ENCODE measurements around the gene NEB.
"Not testable (repeated sequence)": the region's sequence is repeated elsewhere in the genome, so short reads cannot be mapped to it uniquely, and the experiment has no call there.

The NEB gene

DNA sequence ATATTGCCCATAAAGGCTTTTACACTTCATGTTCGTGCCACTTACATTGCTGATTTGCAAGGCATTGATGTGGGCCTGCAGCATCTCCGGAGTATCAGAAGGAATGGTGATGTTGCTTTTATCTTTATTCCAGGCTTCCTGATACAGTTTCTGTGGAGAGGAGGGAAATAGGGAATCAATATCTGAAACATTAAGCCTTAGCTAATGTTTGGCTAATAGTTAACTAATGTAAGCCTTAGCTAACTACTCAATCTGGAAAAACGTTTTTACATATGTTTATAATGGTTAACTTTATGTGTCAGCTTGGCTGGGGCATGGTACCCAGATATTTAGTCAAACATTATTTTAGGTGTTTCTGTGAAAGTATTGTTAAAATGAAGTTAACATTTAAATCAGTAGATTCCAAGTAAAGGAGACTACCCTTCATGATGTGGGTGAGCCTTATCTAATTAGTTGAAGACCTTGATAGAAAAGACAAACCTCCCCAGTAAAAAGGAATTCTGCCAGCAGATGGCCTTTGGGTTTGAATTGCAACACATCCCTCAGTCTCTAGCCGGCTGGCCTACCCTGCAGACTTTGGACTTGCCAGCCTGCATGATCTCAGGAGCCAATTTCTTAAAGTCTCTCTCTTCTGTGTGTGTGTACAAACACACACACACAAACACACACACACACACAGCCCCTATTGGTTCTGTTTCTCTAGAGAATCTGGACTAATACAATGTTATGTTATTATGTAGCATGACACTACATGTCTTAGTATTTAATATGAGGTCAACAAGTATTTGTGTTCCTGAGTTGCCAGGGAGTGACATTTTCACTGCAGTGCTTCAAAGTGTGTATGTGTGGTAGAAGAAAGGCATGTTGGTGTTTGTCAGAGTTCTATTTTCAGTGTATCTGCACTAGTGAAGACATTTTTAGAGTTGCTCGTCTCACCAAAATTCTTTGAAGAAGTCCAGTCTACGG lies 126.5 kb downstream of the NEB start:
- DNase-seq = not testable (repeated sequence)

GRCh38 chr2:151603530-151603929 lies 130.7 kb downstream of the NEB start:
- DNase-seq = not testable (repeated sequence)

GRCh38 chr2:151602402-151602801 lies 131.9 kb downstream of the NEB start:
- not testable (repeated sequence) for DNase-seq

DNA sequence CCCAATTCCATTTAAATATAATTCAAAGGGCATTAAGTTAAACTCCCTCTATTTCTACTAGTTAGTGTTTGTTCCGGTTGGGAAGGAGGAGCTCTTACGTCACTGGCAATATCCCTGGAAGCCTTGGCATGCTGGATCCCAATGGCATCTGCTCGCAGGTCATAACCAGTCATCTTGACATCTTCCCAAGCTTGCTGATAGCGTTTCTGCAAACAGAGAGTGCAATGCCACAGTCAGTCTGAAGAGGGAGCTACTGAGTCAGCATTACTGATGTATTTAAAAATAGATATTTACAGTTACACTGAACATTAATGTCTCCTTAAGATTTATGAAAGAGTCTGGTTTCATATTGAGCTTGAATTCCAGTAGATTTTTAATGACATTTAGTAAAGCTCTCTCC lies 132.5 kb downstream of the NEB start:
- not testable (repeated sequence) for DNase-seq

DNA sequence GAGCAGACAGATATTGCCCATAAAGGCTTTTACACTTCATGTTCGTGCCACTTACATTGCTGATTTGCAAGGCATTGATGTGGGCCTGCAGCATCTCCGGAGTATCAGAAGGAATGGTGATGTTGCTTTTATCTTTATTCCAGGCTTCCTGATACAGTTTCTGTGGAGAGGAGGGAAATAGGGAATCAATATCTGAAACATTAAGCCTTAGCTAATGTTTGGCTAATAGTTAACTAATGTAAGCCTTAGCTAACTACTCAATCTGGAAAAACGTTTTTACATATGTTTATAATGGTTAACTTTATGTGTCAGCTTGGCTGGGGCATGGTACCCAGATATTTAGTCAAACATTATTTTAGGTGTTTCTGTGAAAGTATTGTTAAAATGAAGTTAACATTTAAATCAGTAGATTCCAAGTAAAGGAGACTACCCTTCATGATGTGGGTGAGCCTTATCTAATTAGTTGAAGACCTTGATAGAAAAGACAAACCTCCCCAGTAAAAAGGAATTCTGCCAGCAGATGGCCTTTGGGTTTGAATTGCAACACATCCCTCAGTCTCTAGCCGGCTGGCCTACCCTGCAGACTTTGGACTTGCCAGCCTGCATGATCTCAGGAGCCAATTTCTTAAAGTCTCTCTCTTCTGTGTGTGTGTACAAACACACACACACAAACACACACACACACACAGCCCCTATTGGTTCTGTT lies 137.2 kb downstream of the NEB start:
- DNase-seq = not testable (repeated sequence)

- not testable (repeated sequence) for DNase-seq
Measured at GRCh38 chr2:151591908-151592255, 142.4 kb downstream of the NEB start.

- DNase-seq = not testable (repeated sequence)
Measured at GRCh38 chr2:151591250-151591907, 142.9 kb downstream of the NEB start.

DNA sequence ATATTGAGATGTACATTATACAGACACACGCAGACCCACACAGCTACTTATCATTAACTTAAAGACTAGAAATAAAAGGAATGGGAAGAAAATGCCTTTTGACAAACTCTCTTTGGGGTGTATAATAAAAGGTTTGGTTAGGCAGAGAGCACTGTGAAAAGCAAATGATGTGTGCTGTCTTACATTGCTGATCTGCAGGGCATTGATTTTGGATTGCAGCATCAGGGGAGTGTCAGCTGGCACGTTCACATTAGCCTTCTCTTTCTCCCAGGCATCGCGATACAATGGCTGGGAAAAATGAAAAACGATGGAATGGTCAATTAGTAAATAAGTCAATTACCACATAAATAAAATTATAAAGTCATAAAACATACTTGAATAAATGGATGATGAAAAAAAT lies 153.0 kb downstream of the NEB start:
- DNase-seq = not testable (repeated sequence)

GRCh38 chr2:151580697-151581096 lies 153.6 kb downstream of the NEB start:
- DNase-seq = not testable (repeated sequence)

- no peak for DNase-seq
Measured at GRCh38 chr2:151577116-151577515, 157.2 kb downstream of the NEB start.

DNA sequence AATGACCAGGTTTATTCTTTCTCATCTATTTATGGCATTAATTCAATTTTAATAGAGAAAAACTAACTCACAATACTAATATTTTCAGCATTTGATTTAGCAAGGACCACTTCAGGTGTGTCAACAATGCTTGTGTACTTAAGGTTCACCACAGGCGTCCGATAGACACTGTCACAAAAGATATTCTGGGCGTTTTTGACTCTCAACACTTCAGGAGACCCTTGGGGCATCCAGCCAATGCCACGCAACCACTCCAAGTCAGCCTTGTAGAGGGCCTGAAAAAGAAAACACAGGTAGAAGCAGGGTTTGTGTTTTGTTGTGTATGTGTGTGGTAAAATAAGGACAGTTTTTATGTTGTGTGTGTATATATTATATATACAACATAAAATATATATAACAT lies 158.2 kb downstream of the NEB start:
- DNase-seq = no peak

GRCh38 chr2:151575338-151575737 lies 158.9 kb downstream of the NEB start:
- no peak for DNase-seq

DNA sequence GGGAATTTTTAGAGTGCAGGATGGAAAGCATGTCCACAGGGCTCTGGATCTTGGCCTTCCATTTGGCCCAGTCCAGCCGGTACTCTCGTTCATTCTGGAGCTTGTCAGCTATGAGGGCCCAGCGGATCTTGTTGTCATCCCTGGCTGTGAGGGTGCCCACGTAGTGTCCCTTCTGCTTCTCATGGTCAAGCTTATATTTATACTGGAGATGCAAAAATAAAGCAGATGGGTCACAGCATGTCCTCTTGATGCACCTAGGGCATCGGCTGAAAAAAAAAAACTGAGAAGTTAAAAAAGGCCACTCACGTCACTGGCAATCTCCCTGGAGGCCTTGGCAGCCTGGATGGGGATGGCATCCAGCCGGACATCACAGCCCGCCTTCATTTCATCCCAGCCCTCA lies 164.1 kb downstream of the NEB start:
- no peak for DNase-seq

- DNase-seq = no peak
Measured at GRCh38 chr2:151569167-151569566, 165.1 kb downstream of the NEB start.

- no peak for DNase-seq
Measured at GRCh38 chr2:151568501-151568900, 165.8 kb downstream of the NEB start.

GRCh38 chr2:151567006-151567405 lies 167.3 kb downstream of the NEB start:
- DNase-seq = no peak

GRCh38 chr2:151562398-151562797 lies 171.9 kb downstream of the NEB start:
- DNase-seq = no peak

DNA sequence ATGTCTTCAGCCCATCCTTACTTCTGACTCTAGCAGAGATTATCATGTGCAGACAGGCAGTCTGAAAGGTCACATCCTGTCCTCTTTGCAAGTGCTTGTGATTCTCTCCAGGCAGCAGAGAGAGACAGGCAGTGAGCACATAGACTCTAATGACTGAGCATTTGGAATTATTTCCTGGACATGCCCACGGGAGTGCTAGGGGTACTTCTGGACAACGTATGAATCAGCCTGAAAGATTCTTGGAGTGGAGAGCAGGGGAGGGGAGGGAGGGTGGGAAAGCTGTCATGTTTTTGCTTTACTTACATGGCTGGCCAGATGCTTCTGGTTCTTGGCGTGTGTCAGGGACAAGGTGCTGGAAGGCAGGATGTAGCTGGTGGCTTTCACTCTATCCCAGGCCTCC lies 174.0 kb downstream of the NEB start:
- DNase-seq = no peak

- DNase-seq = not testable (repeated sequence)
Measured at GRCh38 chr2:151559431-151559830, 174.8 kb downstream of the NEB start.

GRCh38 chr2:151557883-151558282 lies 176.4 kb downstream of the NEB start:
- not testable (repeated sequence) for DNase-seq

DNA sequence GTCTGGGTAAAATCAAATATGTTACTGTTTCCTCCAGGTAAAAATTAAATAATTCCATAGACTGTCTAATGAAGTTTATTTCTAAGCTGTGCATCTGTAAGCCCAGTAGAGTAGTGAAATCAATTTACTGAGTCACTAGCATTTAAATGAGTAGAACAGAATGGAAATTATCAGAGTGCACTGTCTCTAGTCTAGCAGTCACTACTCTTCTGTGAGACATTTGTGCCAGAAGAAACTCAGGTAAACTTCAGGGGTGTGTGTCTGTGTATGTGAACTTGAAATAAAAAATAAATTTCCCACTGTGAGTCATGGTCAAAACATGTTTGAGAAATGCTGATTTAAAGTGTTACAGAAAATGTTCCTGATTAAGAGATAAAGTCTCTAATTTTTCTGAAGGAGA lies 178.2 kb downstream of the NEB start:
- no peak for DNase-seq

DNA sequence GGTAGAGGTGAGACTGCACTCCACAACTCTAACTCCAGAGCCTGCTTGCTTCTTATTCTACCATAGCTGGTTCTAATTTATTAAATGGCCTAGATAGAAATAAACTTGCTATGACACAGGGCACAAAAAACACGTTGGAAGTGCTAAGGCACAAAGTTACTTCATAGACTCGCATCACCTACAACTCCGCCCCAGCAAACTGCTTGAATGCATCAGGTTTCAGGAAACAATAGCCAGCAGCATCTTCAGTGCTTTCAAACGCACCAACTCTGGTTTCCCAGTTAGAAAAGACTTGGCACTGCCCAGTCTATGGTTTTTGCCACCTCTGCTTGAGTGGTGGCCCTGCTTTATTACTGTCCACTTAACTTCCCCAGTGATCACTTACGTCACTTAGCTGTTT lies 182.0 kb downstream of the NEB start:
- DNase-seq = no peak

DNA sequence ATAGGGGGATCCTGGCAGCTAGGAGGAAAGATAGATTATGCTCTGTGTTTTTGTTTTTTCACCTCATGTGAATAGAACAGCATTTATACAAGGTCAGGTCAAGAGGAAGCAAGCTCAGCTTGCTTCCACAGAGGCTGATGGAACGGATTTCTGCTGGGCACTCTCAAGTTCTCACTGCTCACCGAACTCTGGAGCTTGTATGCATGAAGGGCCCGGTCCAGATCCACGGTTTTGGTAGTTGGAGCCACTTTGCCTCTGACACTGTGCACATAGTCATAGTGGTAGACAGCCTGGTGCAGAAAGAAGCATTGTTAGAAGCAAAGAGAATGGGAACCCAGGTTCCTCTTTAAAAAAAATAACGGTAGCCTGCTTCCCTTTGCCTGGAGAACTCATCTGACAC lies 182.7 kb downstream of the NEB start:
- DNase-seq = no peak

GRCh38 chr2:151549191-151549590 lies 185.1 kb downstream of the NEB start:
- DNase-seq = no peak
